Amniotic epithelial cell (primary cell): ENCODE data around the gene TEAD4.

Experiments
- DNase-seq: peaks from one replicate; pipeline ENCODE4 v3.0.0-alpha.2; 2010; ENCODE audit warnings: low read depth

The TEAD4 gene

GRCh38 chr12:3002646-3003045 is 43.4 kb downstream of the TEAD4 start:
- DNase-seq: no peak

GRCh38 chr12:3003357-3003992 is 44.3 kb downstream of the TEAD4 start:
- DNase-seq: no peak

- DNase-seq: peak; percentile 11
Observed at GRCh38 chr12:3004655-3005565, 45.7 kb downstream of the TEAD4 start.

- DNase-seq: no peak
Observed at GRCh38 chr12:3005736-3006135, 46.5 kb downstream of the TEAD4 start.

GRCh38 chr12:3009780-3010179 is 50.6 kb downstream of the TEAD4 start:
- DNase-seq: no peak

GRCh38 chr12:3010214-3010930 is 51.2 kb downstream of the TEAD4 start:
- no peak for DNase-seq

- no peak for DNase-seq
Observed at GRCh38 chr12:3012786-3013185, 53.6 kb downstream of the TEAD4 start.

GRCh38 chr12:3014641-3015040 is 55.4 kb downstream of the TEAD4 start:
- DNase-seq: no peak

GRCh38 chr12:3015356-3015755 is 56.2 kb downstream of the TEAD4 start:
- DNase-seq: no peak

GRCh38 chr12:3016191-3016590 is 57.0 kb downstream of the TEAD4 start:
- DNase-seq: no peak

- DNase-seq: no peak
Observed at GRCh38 chr12:3017281-3017680, 58.1 kb downstream of the TEAD4 start.

GRCh38 chr12:3018284-3019004 is 59.2 kb downstream of the TEAD4 start:
- no peak for DNase-seq

- no peak for DNase-seq
Observed at GRCh38 chr12:3019005-3019680, 59.9 kb downstream of the TEAD4 start.

- no peak for DNase-seq
Observed at GRCh38 chr12:3020399-3020798, 61.2 kb downstream of the TEAD4 start.

- no peak for DNase-seq
Observed at GRCh38 chr12:3020850-3021435, 61.7 kb downstream of the TEAD4 start.

GRCh38 chr12:3022411-3022810 is 63.2 kb downstream of the TEAD4 start:
- no peak for DNase-seq

- no peak for DNase-seq
Observed at GRCh38 chr12:3022961-3023360, 63.8 kb downstream of the TEAD4 start.

- no peak for DNase-seq
Observed at GRCh38 chr12:3028108-3028507, 68.9 kb downstream of the TEAD4 start.

GRCh38 chr12:3030821-3031429 is 71.7 kb downstream of the TEAD4 start:
- no peak for DNase-seq

- DNase-seq: no peak
Observed at GRCh38 chr12:3032161-3032560, 73.0 kb downstream of the TEAD4 start.
